Stimulated activated CD4-positive, alpha-beta T cell treated with anti-CD3 and anti-CD28 coated beads, Interleukin-2, amount 100 ng/mL, for 48 hours (primary cell): Measurements from ENCODE around the gene ORMDL2.

Experiments used
- DNase-seq, 2 donors: peaks; one replicate each; pipeline ENCODE4 v3.0.0-alpha.2; 2020

Gene ORMDL2

GRCh38 chr12:55817345-55818139, at the start of gene ORMDL2, which contains the start of gene SARNP:
Gene ORMDL2 (plus strand): TSS chr12:55818041. CDS start chr12:55819000, 959 bp downstream.
Gene SARNP (minus strand): TSS chr12:55817724. CDS start chr12:55817701, 23 bp downstream.
- DNase-seq, result peak; percentile 89

GRCh38 chr12:55771736-55772135, 46.1 kb upstream of the ORMDL2 start:
- DNase-seq, result no peak

- no peak for DNase-seq
Observed at GRCh38 chr12:55777856-55778255, 40.0 kb upstream of the ORMDL2 start.

GRCh38 chr12:55780685-55781084, 37.2 kb upstream of the ORMDL2 start:
- no peak for DNase-seq

GRCh38 chr12:55788546-55788945, 29.3 kb upstream of the ORMDL2 start:
- DNase-seq, result no peak

- DNase-seq, result no peak
Observed at GRCh38 chr12:55789171-55789570, 28.7 kb upstream of the ORMDL2 start.

GRCh38 chr12:55789893-55790292, 27.9 kb upstream of the ORMDL2 start:
- no peak for DNase-seq

- DNase-seq, result no peak
Observed at GRCh38 chr12:55795950-55796349, 21.9 kb upstream of the ORMDL2 start.

GRCh38 chr12:55797068-55797467, 20.8 kb upstream of the ORMDL2 start:
- DNase-seq, result no peak

- no peak for DNase-seq
Observed at GRCh38 chr12:55797550-55797949, 20.3 kb upstream of the ORMDL2 start.

GRCh38 chr12:55806982-55807381, 10.9 kb upstream of the ORMDL2 start:
- no peak for DNase-seq

- DNase-seq, result no peak
Observed at GRCh38 chr12:55809274-55809673, 8.6 kb upstream of the ORMDL2 start.

GRCh38 chr12:55812088-55812487, 5.8 kb upstream of the ORMDL2 start:
- no peak for DNase-seq

GRCh38 chr12:55814257-55814656, 3.6 kb upstream of the ORMDL2 start:
- no peak for DNase-seq

- no peak for DNase-seq
Observed at GRCh38 chr12:55815473-55815872, 2.4 kb upstream of the ORMDL2 start.

GRCh38 chr12:55816881-55817344, 928 bp upstream of the ORMDL2 start:
- DNase-seq, result no peak

GRCh38 chr12:55818140-55818728, 393 bp downstream of the ORMDL2 start:
- no peak for DNase-seq

- no peak for DNase-seq
Observed at GRCh38 chr12:55818886-55819285, 1.0 kb downstream of the ORMDL2 start.

GRCh38 chr12:55820679-55821078, 2.8 kb downstream of the ORMDL2 start:
- DNase-seq, result no peak

- no peak for DNase-seq
Observed at GRCh38 chr12:55822228-55822627, 4.4 kb downstream of the ORMDL2 start.

- no peak for DNase-seq
Observed at GRCh38 chr12:55823419-55823818, 5.6 kb downstream of the ORMDL2 start.

GRCh38 chr12:55824726-55825125, 6.9 kb downstream of the ORMDL2 start:
- no peak for DNase-seq

- no peak for DNase-seq
Observed at GRCh38 chr12:55827806-55828205, 10.0 kb downstream of the ORMDL2 start.

GRCh38 chr12:55828357-55828756, 10.5 kb downstream of the ORMDL2 start:
- no peak for DNase-seq
